Peyer's patch (tissue), 4 donors: ENCODE data around the gene CBLN3. TPM values are rescaled to one million over a fixed set of nuclear protein-coding genes. Genes with fewer than 3 reads are reported as not detected.
"Not testable (repeated sequence)": the region's sequence is repeated elsewhere in the genome, so short reads cannot be mapped to it uniquely, and the experiment has no call there.

Experiments
- DNase-seq, 3 donors: peaks; one replicate each; pipeline ENCODE4 v3.0.0-alpha.2; 2017 to 2019
- H3K27ac ChIP-seq, 4 donors: fragments of 200-600 bp; sonication (generic); one replicate each; pipeline ENCODE4 v1.5.1; 2016 to 2019
- H3K27me3 ChIP-seq, 2 donors: fragments of 200-600 bp; sonication (generic); one replicate each; pipeline ENCODE4 v1.5.1; 2019
- H3K36me3 ChIP-seq, 3 donors: fragments of 200-600 bp; sonication (generic); one replicate each; pipeline ENCODE4 v1.5.1; 2016 to 2019
- H3K4me1 ChIP-seq, 4 donors: fragments of 200-600 bp; sonication (generic); one replicate each; pipeline ENCODE4 v1.5.1; 2016 to 2019
- H3K4me3 ChIP-seq, 4 donors: fragments of 200-600 bp; sonication (generic); 1 replicate in 3 of 4; 2 replicates in 1 of 4; pipeline ENCODE4 v1.5.1; 2016 to 2019; ENCODE audit warnings: mild to moderate bottlenecking in 1 of 4
- H3K9me3 ChIP-seq, 4 donors: fragments of 200-600 bp; sonication (generic); one replicate each; pipeline ENCODE4 v1.5.1; 2016 to 2019; ENCODE audit warnings: mild to moderate bottlenecking in 1 of 4
- POLR2A ChIP-seq, 2 donors: fragments of 450-650 bp; IDR thresholded peaks; one replicate each; pipeline ENCODE4 v1.5.1; 2017; ENCODE audit warnings: antibody characterized with exemption in 2 of 2, mild to moderate bottlenecking in 2 of 2, moderate library complexity in 2 of 2
- total RNA-seq, 4 donors: library from RNA; depleted of rRNA; stranded (reverse); fragments of >200 nt; gene quantifications; one replicate each; pipeline ENCODE4 v1.1.0, GENCODE V29; 2016
- TF ChIP-seq, protein P1 (sequence below), 6 experiments: fragments of 450-650 bp in 4 of 6; fragments of 200-600 bp in 2 of 6; sonication (generic) in 1 of 6; IDR thresholded peaks; one replicate each; pipeline ENCODE4 v1.5.1; 2017 to 2019; ENCODE audit warnings: antibody characterized with exemption in 6 of 6, mild to moderate bottlenecking in 3 of 6, moderate library complexity in 1 of 6

Gene CBLN3
- total RNA-seq, result 1 to 10 TPM in 1 of 4 donors, under 1 TPM in 1, not detected in 2; 0.94 to 4.3 TPM

DNA sequence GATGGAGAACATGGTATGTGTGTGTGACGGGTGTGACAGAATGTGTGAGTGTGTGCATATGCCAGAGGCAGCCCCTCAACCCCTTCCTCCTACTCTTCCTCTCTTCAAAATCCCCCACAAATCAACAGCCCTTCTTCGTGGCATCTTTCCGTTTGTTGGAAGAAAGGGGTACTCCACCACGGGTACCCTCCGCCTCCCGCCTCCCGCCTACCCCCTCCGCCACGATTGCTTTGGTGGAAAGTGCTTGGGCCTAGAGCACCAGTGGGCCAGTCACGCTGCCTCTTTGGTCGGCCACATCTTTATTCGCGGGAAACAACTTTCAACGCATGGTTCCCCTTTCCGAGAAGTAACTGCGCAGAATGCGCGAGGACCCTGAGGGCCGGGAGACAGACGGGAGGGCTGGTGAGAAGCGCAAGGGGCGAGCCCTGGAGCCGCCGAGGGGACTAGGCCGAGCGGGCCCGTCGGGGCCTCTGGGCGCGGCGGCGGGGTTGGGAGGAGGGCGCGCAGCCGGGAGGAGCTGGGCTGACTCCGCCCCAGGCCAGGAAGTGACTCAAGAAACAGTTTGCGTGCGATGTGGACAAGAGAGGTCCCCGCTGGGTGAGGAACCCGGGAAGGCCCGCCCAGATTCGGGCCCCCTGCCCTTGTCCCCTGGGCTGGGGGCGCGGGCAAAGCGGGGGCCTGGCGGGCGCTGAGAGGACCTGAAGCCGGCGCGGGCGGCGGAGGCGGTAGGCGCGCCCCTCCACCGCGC is at the start of gene CBLN3, which contains the start of gene KHNYN:
Gene CBLN3, minus strand, starts transcription at position 274 of the 748 bp plus-strand sequence. CDS start 614 bp downstream, outside the sequence.
Gene KHNYN, plus strand, starts transcription at position 560 of the 748 bp plus-strand sequence. CDS start 777 bp downstream, outside the sequence.
- Histone ChIP-seq H3K36me3 (peaks cover 0 to 27% (median 0%) of the 10 kb centered on the region in 3 donors), H3K27me3 (no peaks in the 10 kb centered on the region), H3K9me3 (no peaks in the 10 kb centered on the region), H3K27ac (peak within 1 kb of the TSS; percentile 96 to 99 (median 98)), H3K4me3 (peak within 1 kb of the TSS; percentile 81 to 96 (median 87)), H3K4me1 (peaks cover 8 to 59% (median 12%) of the 10 kb centered on the region in 4 donors)
- TF ChIP-seq, protein P1, sequence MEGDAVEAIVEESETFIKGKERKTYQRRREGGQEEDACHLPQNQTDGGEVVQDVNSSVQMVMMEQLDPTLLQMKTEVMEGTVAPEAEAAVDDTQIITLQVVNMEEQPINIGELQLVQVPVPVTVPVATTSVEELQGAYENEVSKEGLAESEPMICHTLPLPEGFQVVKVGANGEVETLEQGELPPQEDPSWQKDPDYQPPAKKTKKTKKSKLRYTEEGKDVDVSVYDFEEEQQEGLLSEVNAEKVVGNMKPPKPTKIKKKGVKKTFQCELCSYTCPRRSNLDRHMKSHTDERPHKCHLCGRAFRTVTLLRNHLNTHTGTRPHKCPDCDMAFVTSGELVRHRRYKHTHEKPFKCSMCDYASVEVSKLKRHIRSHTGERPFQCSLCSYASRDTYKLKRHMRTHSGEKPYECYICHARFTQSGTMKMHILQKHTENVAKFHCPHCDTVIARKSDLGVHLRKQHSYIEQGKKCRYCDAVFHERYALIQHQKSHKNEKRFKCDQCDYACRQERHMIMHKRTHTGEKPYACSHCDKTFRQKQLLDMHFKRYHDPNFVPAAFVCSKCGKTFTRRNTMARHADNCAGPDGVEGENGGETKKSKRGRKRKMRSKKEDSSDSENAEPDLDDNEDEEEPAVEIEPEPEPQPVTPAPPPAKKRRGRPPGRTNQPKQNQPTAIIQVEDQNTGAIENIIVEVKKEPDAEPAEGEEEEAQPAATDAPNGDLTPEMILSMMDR (IDR thresholded peaks at IDR 0.05), result no peak
- TF ChIP-seq POLR2A (IDR thresholded peaks at IDR 0.05), result peak; percentile 91 to 95
- DNase-seq, result peak; percentile 87 to 96 (median 92)

DNA sequence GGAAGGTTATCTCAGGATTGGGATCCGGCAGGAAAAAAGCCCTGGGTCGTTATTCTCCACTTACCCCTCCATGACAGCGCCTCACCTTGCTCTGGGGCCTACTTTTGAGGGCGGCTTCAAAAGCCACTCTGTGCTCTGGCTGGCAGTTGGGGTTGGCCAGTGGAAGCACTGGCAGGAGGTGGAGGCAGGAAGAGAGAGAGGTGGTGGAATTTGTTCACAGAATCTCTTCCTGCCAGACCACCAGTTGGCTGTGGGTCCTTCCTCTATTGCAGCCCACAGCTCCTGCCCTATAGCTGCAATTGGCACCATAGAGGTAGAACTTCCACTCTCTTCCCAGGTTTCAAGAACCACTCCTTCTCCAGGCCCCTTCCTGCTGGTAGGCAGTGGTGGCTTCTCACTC is 45.8 kb upstream of the CBLN3 start:
- TF ChIP-seq, protein P1 (IDR thresholded peaks at IDR 0.05), result no peak
- TF ChIP-seq POLR2A (IDR thresholded peaks at IDR 0.05), result no peak
- no peaks in the 10 kb centered on the region for H3K27me3 ChIP-seq
- H3K9me3 ChIP-seq, result no peaks in the 10 kb centered on the region
- no peak for DNase-seq
- H3K4me3 ChIP-seq, result no peak overlapping the region
- no peaks in the 10 kb centered on the region for H3K36me3 ChIP-seq
- no peaks in the 10 kb centered on the region for H3K4me1 ChIP-seq
- no peak overlapping the region for H3K27ac ChIP-seq

DNA sequence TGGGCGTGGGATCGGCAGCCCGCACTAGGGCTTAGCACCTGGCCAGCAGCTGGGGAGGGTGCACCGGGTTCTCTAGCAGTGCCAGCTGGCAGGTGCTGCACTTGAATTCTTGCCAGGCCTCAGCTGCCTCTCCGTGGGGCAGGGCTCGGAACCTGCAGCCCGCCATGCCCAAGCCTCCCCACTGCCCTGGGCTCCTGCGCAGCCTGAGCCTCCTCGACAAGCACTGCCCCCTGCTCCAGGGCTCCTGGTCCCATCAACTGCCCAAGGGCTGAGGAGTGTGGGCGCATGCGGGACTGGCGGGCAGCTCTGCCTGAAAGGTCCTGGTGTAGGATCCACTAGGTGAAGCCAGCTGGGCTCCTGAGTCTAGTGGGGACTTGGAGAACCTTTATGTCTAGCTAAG is 43.7 kb upstream of the CBLN3 start:
- TF ChIP-seq POLR2A (IDR thresholded peaks at IDR 0.05), result no peak
- TF ChIP-seq, protein P1 (IDR thresholded peaks at IDR 0.05), result no peak
- H3K4me1 ChIP-seq, result no peaks in the 10 kb centered on the region
- H3K36me3 ChIP-seq, result no peaks in the 10 kb centered on the region
- H3K4me3 ChIP-seq, result no peak overlapping the region
- H3K27ac ChIP-seq, result no peak overlapping the region
- no peaks in the 10 kb centered on the region for H3K9me3 ChIP-seq
- DNase-seq, result no peak
- no peaks in the 10 kb centered on the region for H3K27me3 ChIP-seq

DNA sequence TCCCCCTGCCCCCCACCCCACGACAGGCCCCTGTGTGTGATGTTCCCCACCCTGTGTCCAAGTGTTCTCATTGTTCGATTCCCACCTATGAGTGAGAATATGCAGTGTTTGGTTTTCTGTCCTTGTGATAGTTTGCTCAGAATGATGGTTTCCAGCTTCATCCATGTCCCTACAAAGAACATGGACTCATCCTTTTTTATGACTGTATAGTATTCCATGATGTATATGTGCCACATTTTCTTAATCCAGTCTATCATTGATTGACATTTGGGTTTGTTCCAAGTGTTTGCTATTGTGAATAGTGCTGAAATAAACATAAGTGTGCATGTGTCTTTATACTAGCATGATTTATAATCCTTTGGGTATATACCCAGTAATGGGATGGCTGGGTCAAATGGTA is 41.0 kb upstream of the CBLN3 start:
- not testable (repeated sequence) for H3K9me3 ChIP-seq, H3K36me3 ChIP-seq, H3K27me3 ChIP-seq, H3K27ac ChIP-seq, H3K4me1 ChIP-seq, DNase-seq, H3K4me3 ChIP-seq

DNA sequence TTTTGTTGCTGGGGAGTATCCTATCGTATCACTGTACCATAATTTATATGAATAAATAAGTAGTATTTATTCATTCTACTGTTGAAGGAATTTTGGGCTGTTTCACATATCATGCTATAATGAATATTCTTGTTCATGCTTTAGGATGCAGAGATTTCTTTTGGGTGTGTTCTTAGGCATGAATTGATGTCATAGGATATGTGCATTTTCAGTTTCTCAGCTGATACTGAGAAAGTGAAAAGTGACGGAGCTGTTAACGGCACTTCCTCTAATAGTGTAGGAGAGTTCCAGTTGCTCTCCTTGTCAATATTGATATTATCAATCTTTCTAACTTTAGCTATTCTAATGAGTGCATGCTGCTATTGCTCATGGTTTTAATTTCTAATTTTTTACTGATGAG is 36.3 kb upstream of the CBLN3 start:
- Histone ChIP-seq H3K27me3 (no peaks in the 10 kb centered on the region), H3K4me1 (no peaks in the 10 kb centered on the region), H3K36me3 (no peaks in the 10 kb centered on the region), H3K4me3 (no peak overlapping the region), H3K27ac (no peak overlapping the region), H3K9me3 (no peaks in the 10 kb centered on the region)
- DNase-seq, result no peak
- no peak for TF ChIP-seq POLR2A (IDR thresholded peaks at IDR 0.05)
- TF ChIP-seq, protein P1 (IDR thresholded peaks at IDR 0.05), result no peak

DNA sequence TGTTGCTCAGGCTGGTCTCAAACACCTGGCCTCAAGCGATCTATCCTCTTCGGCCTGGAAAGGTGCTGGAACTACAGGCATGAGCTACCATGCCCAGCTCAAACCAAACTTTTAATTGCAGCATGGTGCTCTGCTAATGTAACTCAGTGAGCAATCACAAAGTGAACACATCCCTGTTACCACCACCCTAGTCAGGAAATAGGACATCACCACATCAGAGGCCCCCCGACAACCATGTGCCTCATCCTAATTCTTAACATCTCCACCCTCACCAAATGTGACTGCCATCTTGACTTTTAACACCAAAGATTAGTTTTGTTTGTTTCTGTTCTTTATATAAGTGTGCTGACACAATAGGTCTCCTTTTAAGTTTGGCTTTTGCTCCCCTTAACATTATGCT is 35.9 kb upstream of the CBLN3 start:
- Histone ChIP-seq H3K4me1 (no peaks in the 10 kb centered on the region), H3K9me3 (no peaks in the 10 kb centered on the region), H3K36me3 (no peaks in the 10 kb centered on the region), H3K27ac (no peak overlapping the region), H3K4me3 (no peak overlapping the region), H3K27me3 (no peaks in the 10 kb centered on the region)
- no peak for DNase-seq
- TF ChIP-seq POLR2A (IDR thresholded peaks at IDR 0.05), result no peak
- TF ChIP-seq, protein P1 (IDR thresholded peaks at IDR 0.05), result no peak
